Esophagus squamous epithelium (tissue), 5 donors: ENCODE measurements around the gene FGFR3. TPM values are rescaled to one million over a fixed set of nuclear protein-coding genes. Genes with fewer than 3 reads are reported as not detected.

Experiments
- DNase-seq: peaks from one replicate; lab custom pipeline; 2025; lab: John Stamatoyannopoulos, UW
- H3K27ac ChIP-seq, 4 donors: fragments of 200-600 bp; sonication (generic); one replicate each; pipeline ENCODE4 v1.5.1; 2016 to 2019; ENCODE audit warnings: mild to moderate bottlenecking in 1 of 4
- H3K27me3 ChIP-seq, 4 donors: fragments of 200-600 bp; sonication (generic); 1 replicate in 3 of 4; 2 replicates in 1 of 4; pipeline versions ENCODE4 v1.5.1 to v1.6.0; 2017 to 2021; ENCODE audit warnings: antibody characterized with exemption in 1 of 4
- H3K36me3 ChIP-seq, 3 donors: fragments of 200-600 bp; sonication (generic); one replicate each; pipeline ENCODE4 v1.5.1; 2016 to 2019
- H3K4me1 ChIP-seq, 3 donors: fragments of 200-600 bp; sonication (generic); one replicate each; pipeline ENCODE4 v1.5.1; 2017 to 2019
- H3K4me3 ChIP-seq, 4 donors: fragments of 200-600 bp; sonication (generic); 1 replicate in 3 of 4; 2 replicates in 1 of 4; pipeline ENCODE4 v1.5.1; 2016 to 2019; ENCODE audit warnings: mild to moderate bottlenecking in 2 of 4, moderate library complexity in 1 of 4
- H3K9me3 ChIP-seq, 3 donors: fragments of 200-600 bp; sonication (generic); one replicate each; pipeline ENCODE4 v1.5.1; 2016 to 2019
- POLR2A ChIP-seq, 4 donors: fragments of 450-650 bp; IDR thresholded peaks; one replicate each; pipeline ENCODE4 v1.6.1; 2017; ENCODE audit warnings: antibody characterized with exemption in 4 of 4, mild to moderate bottlenecking in 4 of 4, moderate library complexity in 3 of 4
- WGBS, 2 donors: methylation state at CpG; one replicate each; pipeline ENCODE4 v1.1.5; 2018; 5-methylcytosine and 5-hydroxymethylcytosine counted together
- intact Hi-C: fragments of 100-400 bp; cut with DNase I; formaldehyde crosslinking; loops from one replicate; pipeline ENCODE4 v1.15.0; 2022
- total RNA-seq, 4 donors: library from RNA; depleted of rRNA; stranded (reverse); fragments of >200 nt; gene quantifications; one replicate each; pipeline ENCODE4 v1.1.0, GENCODE V29; 2016
- TF ChIP-seq, protein P1 (sequence below), 6 experiments: fragments of 450-650 bp in 4 of 6; fragments of 200-600 bp in 2 of 6; sonication (generic) in 2 of 6; IDR thresholded peaks; one replicate each; pipeline ENCODE4 v1.5.1; 2016 to 2019; ENCODE audit warnings: antibody characterized with exemption in 6 of 6, mild to moderate bottlenecking in 4 of 6, moderate library complexity in 4 of 6
- donor health status: DM: yes; HTN: yes; CAD: no.

The FGFR3 gene
- total RNA-seq, 4 donors from 2014 or later: 175 to 307 (median 223) TPM

- DNase-seq: no peak
- H3K36me3 ChIP-seq: peaks cover 44 to 100% (median 52%) of the 10 kb centered on the region in 3 donors
- no peak for TF ChIP-seq POLR2A (IDR thresholded peaks at IDR 0.05)
- TF ChIP-seq, protein P1, sequence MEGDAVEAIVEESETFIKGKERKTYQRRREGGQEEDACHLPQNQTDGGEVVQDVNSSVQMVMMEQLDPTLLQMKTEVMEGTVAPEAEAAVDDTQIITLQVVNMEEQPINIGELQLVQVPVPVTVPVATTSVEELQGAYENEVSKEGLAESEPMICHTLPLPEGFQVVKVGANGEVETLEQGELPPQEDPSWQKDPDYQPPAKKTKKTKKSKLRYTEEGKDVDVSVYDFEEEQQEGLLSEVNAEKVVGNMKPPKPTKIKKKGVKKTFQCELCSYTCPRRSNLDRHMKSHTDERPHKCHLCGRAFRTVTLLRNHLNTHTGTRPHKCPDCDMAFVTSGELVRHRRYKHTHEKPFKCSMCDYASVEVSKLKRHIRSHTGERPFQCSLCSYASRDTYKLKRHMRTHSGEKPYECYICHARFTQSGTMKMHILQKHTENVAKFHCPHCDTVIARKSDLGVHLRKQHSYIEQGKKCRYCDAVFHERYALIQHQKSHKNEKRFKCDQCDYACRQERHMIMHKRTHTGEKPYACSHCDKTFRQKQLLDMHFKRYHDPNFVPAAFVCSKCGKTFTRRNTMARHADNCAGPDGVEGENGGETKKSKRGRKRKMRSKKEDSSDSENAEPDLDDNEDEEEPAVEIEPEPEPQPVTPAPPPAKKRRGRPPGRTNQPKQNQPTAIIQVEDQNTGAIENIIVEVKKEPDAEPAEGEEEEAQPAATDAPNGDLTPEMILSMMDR (IDR thresholded peaks at IDR 0.05): no peak
- H3K4me3 ChIP-seq: no peak overlapping the region
- no peak overlapping the region for H3K27ac ChIP-seq
- intact Hi-C loops: no loop called here
- no peaks in the 10 kb centered on the region for H3K9me3 ChIP-seq
- no peaks in the 10 kb centered on the region for H3K4me1 ChIP-seq
- no peaks in the 10 kb centered on the region for H3K27me3 ChIP-seq
- 89 to 92% methylated on average over 4 to 7 of the region's 7 CpGs for WGBS, 2 donors
These were observed 43.6 kb downstream of the FGFR3 start for GRCh38 chr4:1836650-1837049.

DNA sequence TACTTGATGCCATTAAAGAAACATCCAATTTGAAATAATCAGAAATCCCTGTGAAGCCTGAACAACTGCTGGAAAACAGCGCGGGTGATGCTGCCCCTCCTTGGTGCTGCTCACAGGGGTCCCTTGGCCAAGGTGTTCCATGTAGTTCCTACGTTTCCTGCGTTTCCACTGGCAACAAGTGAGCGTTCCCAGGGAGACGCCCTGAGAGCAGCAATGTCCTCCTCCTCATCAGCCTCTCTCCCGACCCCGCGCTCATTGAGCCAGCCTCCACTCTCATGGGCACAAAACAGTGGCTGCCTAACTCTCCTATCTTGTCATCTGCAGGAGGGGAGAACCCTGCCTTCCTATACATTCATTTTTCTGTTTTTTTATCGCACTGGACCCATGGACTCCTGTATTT, 44.0 kb downstream of the FGFR3 start:
- DNase-seq: no peak
- H3K27me3 ChIP-seq: no peaks in the 10 kb centered on the region
- WGBS, 2 donors: 83 to 95% methylated on average over 10 of the region's 10 CpGs
- TF ChIP-seq POLR2A (IDR thresholded peaks at IDR 0.05): no peak
- TF ChIP-seq, protein P1 (IDR thresholded peaks at IDR 0.05): no peak
- no peaks in the 10 kb centered on the region for H3K9me3 ChIP-seq
- H3K4me1 ChIP-seq: no peaks in the 10 kb centered on the region
- H3K4me3 ChIP-seq: no peak overlapping the region
- peaks cover 43 to 100% (median 51%) of the 10 kb centered on the region in 3 donors for H3K36me3 ChIP-seq
- intact Hi-C loops: no loop called here
- H3K27ac ChIP-seq: no peak overlapping the region

- no peak for TF ChIP-seq POLR2A (IDR thresholded peaks at IDR 0.05)
- TF ChIP-seq, protein P1 (IDR thresholded peaks at IDR 0.05): no peak
- Histone ChIP-seq H3K36me3 (peaks cover 27 to 100% (median 42%) of the 10 kb centered on the region in 3 donors), H3K27ac (peak overlapping the region in 3 of 4 donors; percentile 31 to 59 (median 36)), H3K4me1 (no peaks in the 10 kb centered on the region), H3K27me3 (no peaks in the 10 kb centered on the region), H3K4me3 (no peak overlapping the region), H3K9me3 (no peaks in the 10 kb centered on the region)
- no peak for DNase-seq
- intact Hi-C loops: loop anchor here (2.0 kb wide), 1 partner anchor 14 kb away; no protein-coding TSS in a partner anchor
- 70 to 71% methylated on average over 7 of the region's 7 CpGs for WGBS, 2 donors
These were observed 46.2 kb downstream of the FGFR3 start for GRCh38 chr4:1839282-1839681.

DNA sequence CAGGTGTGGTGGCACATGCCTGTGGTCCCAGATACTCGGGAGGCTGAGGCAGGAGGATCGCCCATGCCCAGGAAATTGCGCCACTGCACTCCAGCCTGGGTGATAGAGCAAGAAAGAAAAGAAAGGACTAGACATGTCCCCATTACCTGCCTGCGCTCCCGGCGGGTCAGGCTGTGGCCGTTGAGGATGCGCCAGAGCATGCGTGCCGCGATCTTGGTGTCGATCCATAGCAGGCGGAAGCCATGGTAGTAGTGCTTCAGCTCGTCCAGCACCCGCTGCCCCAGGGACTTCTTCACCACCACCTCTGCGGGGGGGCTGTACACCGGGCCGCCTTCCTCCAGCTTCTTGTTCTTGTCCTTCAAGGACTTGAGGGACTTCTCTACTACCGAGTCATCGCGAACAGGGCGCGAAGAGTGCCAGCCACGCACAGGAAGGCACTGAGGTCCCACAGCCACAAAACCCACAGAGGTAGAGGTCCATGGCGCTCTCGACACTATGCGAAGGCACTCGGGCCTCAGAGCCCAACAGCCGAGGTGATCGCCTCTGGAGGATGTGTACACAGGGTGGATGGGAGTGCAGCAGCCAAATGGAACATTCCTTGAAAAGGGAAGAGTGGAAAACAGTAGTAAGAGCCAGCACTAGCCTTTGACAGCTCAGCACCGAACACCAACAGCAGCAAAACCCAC, 48.3 kb downstream of the FGFR3 start:
- Histone ChIP-seq H3K9me3 (no peaks in the 10 kb centered on the region), H3K27me3 (no peaks in the 10 kb centered on the region), H3K36me3 (peaks cover 14 to 100% (median 35%) of the 10 kb centered on the region in 3 donors), H3K4me3 (no peak overlapping the region), H3K4me1 (no peaks in the 10 kb centered on the region), H3K27ac (no peak overlapping the region)
- TF ChIP-seq, protein P1 (IDR thresholded peaks at IDR 0.05): no peak
- no peak for TF ChIP-seq POLR2A (IDR thresholded peaks at IDR 0.05)
- intact Hi-C loops: no loop called here
- no peak for DNase-seq
- WGBS, 2 donors: 90 to 91% methylated on average over 17 to 19 of the region's 31 CpGs

DNA sequence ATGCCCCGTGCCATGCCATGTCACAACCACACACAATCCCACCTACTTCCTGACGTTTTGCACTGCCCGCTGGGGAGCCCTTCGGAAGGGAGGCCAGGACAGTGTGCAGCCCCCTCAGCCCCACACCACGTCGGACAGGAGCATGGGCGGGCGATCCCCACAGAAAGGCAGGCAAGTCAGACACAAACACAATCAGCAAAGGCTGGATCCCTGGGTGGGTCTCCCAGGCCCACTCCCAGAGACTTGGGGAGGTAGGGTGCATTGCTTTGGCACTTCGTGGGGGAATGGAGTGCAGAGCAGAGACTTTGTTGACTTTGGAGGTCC, 48.8 kb downstream of the FGFR3 start:
- 79% methylated on average over 3 of the region's 9 CpGs; no CpG with 5 or more reads in 1 of the 2 donors for WGBS, 2 donors
- H3K36me3 ChIP-seq: peaks cover 9 to 100% (median 36%) of the 10 kb centered on the region in 3 donors
- TF ChIP-seq, protein P1 (IDR thresholded peaks at IDR 0.05): no peak
- TF ChIP-seq POLR2A (IDR thresholded peaks at IDR 0.05): no peak
- intact Hi-C loops: no loop called here
- no peak overlapping the region for H3K27ac ChIP-seq
- H3K4me3 ChIP-seq: no peak overlapping the region
- no peak for DNase-seq
- H3K4me1 ChIP-seq: no peaks in the 10 kb centered on the region
- H3K9me3 ChIP-seq: no peaks in the 10 kb centered on the region
- H3K27me3 ChIP-seq: no peaks in the 10 kb centered on the region
